GM12878 (cell line): Measurements from ENCODE around the gene ZBED3. TPM values are rescaled to one million over a fixed set of nuclear protein-coding genes. Genes with fewer than 3 reads are reported as not detected.

Source experiments
- ASH2L ChIP-seq: fragments of 300-600, 200-600 bp; sonication (generic); IDR thresholded peaks from 2 replicates; pipeline ENCODE4 v1.6.1; 2017; ENCODE audit warnings: low read depth, mild to moderate bottlenecking, borderline replicate concordance
- CEBPZ ChIP-seq: fragments of 150-350 bp; IDR thresholded peaks from 2 replicates; pipeline ENCODE4 v1.6.1; 2016; ENCODE audit warnings: low read depth, low read length
- ETV6 ChIP-seq, 2 experiments: fragments of 450-650 bp in 1 of 2; IDR thresholded peaks in 1 of 2; conservative IDR thresholded peaks in 1 of 2; 2 replicates each; pipeline ENCODE4 v1.6.1; 2014; ENCODE audit warnings: antibody characterized with exemption in 1 of 2, borderline replicate concordance in 1 of 2, low read depth in 1 of 2, mild to moderate bottlenecking in 1 of 2, moderate library complexity in 1 of 2
- EZH2 ChIP-seq: IDR thresholded peaks from 2 replicates; pipeline ENCODE4 v1.6.1; 2012; ENCODE audit warnings: low read depth, mild to moderate bottlenecking, control low read depth, inconsistent platforms, low read length, borderline replicate concordance; ENCODE audit not compliant: control insufficient read depth
- IRF5 ChIP-seq: fragments of 450-650 bp; IDR thresholded peaks from 2 replicates; pipeline ENCODE4 v1.6.1; 2017; ENCODE audit warnings: borderline replicate concordance
- KDM1A ChIP-seq: fragments of 200-600 bp; sonication (generic); IDR thresholded peaks from 2 replicates; pipeline ENCODE4 v1.6.1; 2016; ENCODE audit warnings: borderline replicate concordance
- MAX ChIP-seq: IDR thresholded peaks from 2 replicates; pipeline ENCODE4 v1.6.1; 2012; ENCODE audit warnings: low read depth, low read length, improper control_type of control experiment
- MTA3 ChIP-seq: IDR thresholded peaks from 2 replicates; pipeline ENCODE4 v1.6.1; 2012; ENCODE audit warnings: low read length, inconsistent platforms, borderline replicate concordance
- MYC ChIP-seq: IDR thresholded peaks from 2 replicates; pipeline ENCODE4 v1.6.1; 2011; ENCODE audit warnings: mild to moderate bottlenecking, low read length, moderate library complexity, inconsistent platforms; ENCODE audit not compliant: insufficient read depth, insufficient replicate concordance, insufficient read length, severe bottlenecking
- NKRF ChIP-seq: fragments of 450-650 bp; conservative IDR thresholded peaks from 2 replicates; pipeline ENCODE4 v1.6.1; 2017; ENCODE audit warnings: mild to moderate bottlenecking, moderate library complexity
- PAX5 ChIP-seq: IDR thresholded peaks from 2 replicates; pipeline ENCODE4 v1.6.1; 2011; ENCODE audit warnings: low read depth, low read length, borderline replicate concordance
- POLR2AphosphoS2 ChIP-seq: IDR thresholded peaks from 2 replicates; pipeline ENCODE4 v1.6.1; 2011; ENCODE audit warnings: low read depth, mild to moderate bottlenecking, low read length, improper control_type of control experiment, moderate library complexity
- PRDM15 ChIP-seq: fragments of 450-650 bp; formaldehyde crosslinking; IDR thresholded peaks from 2 replicates; pipeline ENCODE4 v1.4.0; 2020; ENCODE audit warnings: mild to moderate bottlenecking, moderate library complexity
- RELA ChIP-seq: fragments of 450-650 bp; IDR thresholded peaks from 2 replicates; pipeline ENCODE4 v1.8.0; 2014; ENCODE audit warnings: borderline replicate concordance; ENCODE audit not compliant: partially characterized antibody
- SREBF1 ChIP-seq: IDR thresholded peaks from 2 replicates; pipeline ENCODE4 v1.6.1; 2012; ENCODE audit warnings: mild to moderate bottlenecking, low read length
- TCF7 ChIP-seq: IDR thresholded peaks from 2 replicates; pipeline ENCODE4 v1.6.1; 2014; ENCODE audit warnings: antibody characterized with exemption, borderline replicate concordance
- polyA plus RNA-seq, 11 experiments: library from polyadenylated mRNA; depleted of rRNA in 4 of 11; unstranded in 6 of 11; stranded (reverse) in 5 of 11; fragments of >200 nt; fragmentation: Nextera tagmentation in 4 of 11; fragmentation: Illumina TruSeq in 1 of 11; extraction: Ambion mirVana in 4 of 11; extraction: Trizol in 1 of 11; gene quantifications; 1 replicate in 1 of 11; 2 replicates in 10 of 11; pipeline versions ENCODE4 v1.2.1 to v1.2.3, GENCODE V29; 2011 to 2016; ENCODE audit warnings: inconsistent platforms in 2 of 11, missing spikeins in 2 of 11, low read depth in 1 of 11
- total RNA-seq, 4 experiments: library from RNA; depleted of rRNA in 3 of 4; stranded (reverse); fragments of >200 nt in 3 of 4; fragmentation: Illumina TruSeq in 1 of 4; extraction: Trizol in 1 of 4; gene quantifications; 2 replicates each; pipeline versions ENCODE4 v1.2.1 to v1.2.3, GENCODE V29; 2013 to 2021

ZBED3 gene
- total and polyA plus RNA-seq, 10 of the 15 experiments (the other 5 are each of a cell fraction or from before 2014, with no cell fraction given) = 1.0 to 16.9 (median 2.5) TPM

GRCh38 chr5:77030097-77031071 is 56.7 kb downstream of the ZBED3 start, which contains the start of gene AGGF1 (continued):
- TF ChIP-seq PAX5 (0 out of 2 replicates have a peak, but pooled peaks have one; percentile 14), ASH2L (peak; percentile 63; the same call in 1 of the 2 replicates), TCF7 (no peak), PRDM15 (no peak), KDM1A (no peak), RELA (no peak), MYC (no peak), IRF5 (no peak), POLR2AphosphoS2 (0 out of 2 replicates have a peak, but pooled peaks have one; percentile 36), NKRF (peak; percentile 57), SREBF1 (no peak), ETV6 (conservative IDR thresholded peaks at IDR 0.05 in 1 of 2, IDR thresholded peaks at IDR 0.05 in 1 of 2; ENCODE audit: borderline replicate concordance in 1 of 2, low read depth in 1 of 2) (no peak; a peak in 1 of 4 replicates), MAX (peak; percentile 81), CEBPZ (no peak), EZH2 (no peak), MTA3 (no peak)
